Hypothalamus (tissue), 51 donors: Measurements from ENCODE around the gene BCORL1.
A peak's percentile ranks its signal among the peaks of the same experiment; 100 is the strongest.

Experiments used
- DNase-seq, 51 donors: peaks; one replicate each; lab custom pipeline; 2025; lab: John Stamatoyannopoulos, UW

The BCORL1 gene

GRCh38 chrX:129982300-129983251, at the start of gene BCORL1:
Gene BCORL1, plus strand, starts transcription at chrX:129982635. Its CDS starts 22,597 bp downstream, at chrX:130005232.
- DNase-seq: peak; percentile 1 to 93 (median 83)

GRCh38 chrX:129932821-129933321, 49.6 kb upstream of the BCORL1 start:
- DNase-seq: peak in 7 of 51 donors; percentile 1 to 32 (median 20)

- peak in 6 of 51 donors; percentile 0 to 19 (median 4) for DNase-seq
These were observed 48.7 kb upstream of the BCORL1 start for GRCh38 chrX:129933700-129934099.

- peak in 10 of 51 donors; percentile 0 to 37 (median 9) for DNase-seq
These were observed 48.0 kb upstream of the BCORL1 start for GRCh38 chrX:129934461-129934860.

GRCh38 chrX:129934952-129935351, 47.5 kb upstream of the BCORL1 start:
- peak in 2 of 51 donors; percentile 0 to 16 for DNase-seq

GRCh38 chrX:129938081-129938480, 44.4 kb upstream of the BCORL1 start:
- peak in 4 of 51 donors; percentile 1 to 12 (median 5) for DNase-seq

GRCh38 chrX:129939986-129940385, 42.4 kb upstream of the BCORL1 start:
- no peak for DNase-seq

GRCh38 chrX:129940721-129941120, 41.7 kb upstream of the BCORL1 start:
- no peak for DNase-seq

GRCh38 chrX:129945131-129945530, 37.3 kb upstream of the BCORL1 start:
- DNase-seq: no peak

GRCh38 chrX:129953334-129953648, 29.1 kb upstream of the BCORL1 start:
- DNase-seq: no peak

GRCh38 chrX:129953881-129954280, 28.6 kb upstream of the BCORL1 start:
- no peak for DNase-seq

GRCh38 chrX:129954804-129955203, 27.6 kb upstream of the BCORL1 start:
- DNase-seq: no peak

GRCh38 chrX:129955682-129956081, 26.8 kb upstream of the BCORL1 start:
- no peak for DNase-seq

GRCh38 chrX:129956145-129956544, 26.3 kb upstream of the BCORL1 start:
- no peak for DNase-seq

- DNase-seq: no peak
These were observed 25.7 kb upstream of the BCORL1 start for GRCh38 chrX:129956765-129957164.

- peak in 35 of 51 donors; percentile 0 to 51 (median 8) for DNase-seq
These were observed 25.0 kb upstream of the BCORL1 start for GRCh38 chrX:129957241-129958082.

- no peak for DNase-seq
These were observed 24.4 kb upstream of the BCORL1 start for GRCh38 chrX:129958083-129958465.

- DNase-seq: no peak
These were observed 23.5 kb upstream of the BCORL1 start for GRCh38 chrX:129958814-129959492.

GRCh38 chrX:129959493-129959832, 23.0 kb upstream of the BCORL1 start:
- peak in 1 of 51 donors; percentile 0 for DNase-seq

- peak in 6 of 51 donors; percentile 0 to 4 (median 2) for DNase-seq
These were observed 21.0 kb upstream of the BCORL1 start for GRCh38 chrX:129961180-129962083.
